ENCODE measurements around the gene SPARCL1. TPM values are rescaled to one million over a fixed set of nuclear protein-coding genes. Genes with fewer than 3 reads are reported as not detected.

Gene SPARCL1
- total RNA-seq, 4 donors from 2014 or later, result 1,025 to 1,777 (median 1,327) TPM

DNA sequence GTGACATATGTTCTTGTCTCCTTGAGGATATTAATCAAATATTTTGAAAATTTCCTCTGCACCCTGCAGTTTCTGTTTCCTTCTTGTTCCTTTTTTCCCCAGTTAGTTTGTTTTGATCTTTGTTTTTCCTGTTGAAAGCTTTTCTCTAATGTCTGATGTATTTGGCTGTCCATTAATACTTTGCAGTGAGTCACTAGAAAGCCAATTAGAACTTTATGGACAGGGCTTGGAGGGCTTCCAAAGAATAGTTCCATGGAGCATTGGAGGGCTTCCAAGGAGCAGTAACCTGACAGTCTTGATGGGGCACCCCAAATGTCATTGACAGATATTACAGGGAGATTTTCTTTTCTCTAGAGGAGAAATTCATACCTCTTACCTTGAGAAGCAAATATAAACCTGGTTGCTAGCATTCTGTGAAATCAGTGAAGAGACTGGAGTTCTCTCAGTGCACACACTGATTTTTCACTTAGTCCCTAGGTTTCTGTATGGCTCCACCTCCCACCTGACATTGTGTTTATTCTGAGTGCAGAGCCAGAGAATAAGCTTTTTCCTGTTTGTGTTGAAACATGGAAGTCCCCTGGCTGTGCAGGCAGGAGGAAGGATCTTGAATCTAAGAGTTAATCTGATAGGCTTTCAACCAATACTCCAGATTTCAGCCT is 26.5 kb downstream of the SPARCL1 start:
- H3K36me3 ChIP-seq, result no peaks in the 10 kb centered on the region
- no peaks in the 10 kb centered on the region for H3K27me3 ChIP-seq
- no peak for DNase-seq
- H3K4me1 ChIP-seq, result peaks cover 0 to 18% of the 10 kb centered on the region in 2 donors
- intact Hi-C loops (cut with DNase I; ENCODE audit: low total_unique reads), result no loop called here
- no peak for TF ChIP-seq POLR2A (IDR thresholded peaks at IDR 0.05)
- TF ChIP-seq, protein P1, sequence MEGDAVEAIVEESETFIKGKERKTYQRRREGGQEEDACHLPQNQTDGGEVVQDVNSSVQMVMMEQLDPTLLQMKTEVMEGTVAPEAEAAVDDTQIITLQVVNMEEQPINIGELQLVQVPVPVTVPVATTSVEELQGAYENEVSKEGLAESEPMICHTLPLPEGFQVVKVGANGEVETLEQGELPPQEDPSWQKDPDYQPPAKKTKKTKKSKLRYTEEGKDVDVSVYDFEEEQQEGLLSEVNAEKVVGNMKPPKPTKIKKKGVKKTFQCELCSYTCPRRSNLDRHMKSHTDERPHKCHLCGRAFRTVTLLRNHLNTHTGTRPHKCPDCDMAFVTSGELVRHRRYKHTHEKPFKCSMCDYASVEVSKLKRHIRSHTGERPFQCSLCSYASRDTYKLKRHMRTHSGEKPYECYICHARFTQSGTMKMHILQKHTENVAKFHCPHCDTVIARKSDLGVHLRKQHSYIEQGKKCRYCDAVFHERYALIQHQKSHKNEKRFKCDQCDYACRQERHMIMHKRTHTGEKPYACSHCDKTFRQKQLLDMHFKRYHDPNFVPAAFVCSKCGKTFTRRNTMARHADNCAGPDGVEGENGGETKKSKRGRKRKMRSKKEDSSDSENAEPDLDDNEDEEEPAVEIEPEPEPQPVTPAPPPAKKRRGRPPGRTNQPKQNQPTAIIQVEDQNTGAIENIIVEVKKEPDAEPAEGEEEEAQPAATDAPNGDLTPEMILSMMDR (IDR thresholded peaks at IDR 0.05), result no peak
- H3K27ac ChIP-seq, result peak overlapping the region; percentile 84 to 99
- no peak overlapping the region for H3K4me3 ChIP-seq
- no peaks in the 10 kb centered on the region for H3K9me3 ChIP-seq

- Histone ChIP-seq H3K4me1 (peaks cover 0 to 16% of the 10 kb centered on the region in 2 donors), H3K4me3 (no peak overlapping the region), H3K9me3 (no peaks in the 10 kb centered on the region), H3K27me3 (no peaks in the 10 kb centered on the region), H3K36me3 (no peaks in the 10 kb centered on the region), H3K27ac (peak overlapping the region; percentile 84 to 99)
- TF ChIP-seq POLR2A (IDR thresholded peaks at IDR 0.05), result no peak
- TF ChIP-seq, protein P1 (IDR thresholded peaks at IDR 0.05), result no peak
- intact Hi-C loops (cut with DNase I; ENCODE audit: low total_unique reads), result no loop called here
- DNase-seq, result no peak
Observed at GRCh38 chr4:87500092-87500462, 29.1 kb downstream of the SPARCL1 start.

DNA sequence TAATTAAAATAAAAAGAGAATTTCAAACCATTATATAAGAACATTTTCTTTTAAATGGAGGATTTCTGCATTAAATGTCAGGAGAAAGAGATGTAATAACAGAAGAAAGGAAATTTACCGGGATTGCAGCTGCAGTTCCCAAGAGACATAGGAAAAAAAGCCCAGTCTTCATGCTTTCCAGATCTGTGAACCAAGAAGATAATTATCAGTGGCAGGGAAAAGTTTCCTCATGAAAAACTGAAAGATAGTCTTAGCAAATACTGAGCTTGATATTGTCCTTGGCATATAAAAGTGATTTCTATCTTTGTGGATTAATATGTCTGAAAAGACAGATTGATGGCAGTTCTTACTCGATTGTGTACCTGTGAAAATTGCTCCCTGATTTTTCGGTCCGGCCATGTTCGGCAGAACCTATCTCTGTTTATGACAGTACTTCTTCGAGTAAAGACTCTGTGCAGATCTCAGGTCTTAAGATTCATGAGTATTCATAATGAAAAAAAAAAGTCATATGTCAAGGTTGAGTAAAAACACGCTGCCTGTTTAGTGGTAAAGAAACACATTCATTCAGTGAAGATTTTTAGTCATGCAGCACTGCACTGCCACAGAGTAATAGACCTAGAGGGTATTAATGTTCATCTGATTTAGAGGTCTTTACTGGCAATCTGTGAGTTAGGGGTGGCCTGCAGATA is 29.6 kb downstream of the SPARCL1 start:
- Histone ChIP-seq H3K36me3 (no peaks in the 10 kb centered on the region), H3K4me3 (no peak overlapping the region), H3K9me3 (no peaks in the 10 kb centered on the region), H3K4me1 (peaks cover 0 to 16% of the 10 kb centered on the region in 2 donors), H3K27ac (peak overlapping the region; percentile 84 to 99), H3K27me3 (no peaks in the 10 kb centered on the region)
- intact Hi-C loops (cut with DNase I; ENCODE audit: low total_unique reads), result no loop called here
- TF ChIP-seq, protein P1 (IDR thresholded peaks at IDR 0.05), result no peak
- TF ChIP-seq POLR2A (IDR thresholded peaks at IDR 0.05), result no peak
- DNase-seq, result no peak

GRCh38 chr4:87498446-87498900 is 30.7 kb downstream of the SPARCL1 start:
- H3K27ac ChIP-seq, result peak overlapping the region; percentile 84 to 99

More at GRCh38 chr4:87498446-87498900, 30.7 kb downstream of the SPARCL1 start:
- H3K36me3 ChIP-seq, result no peaks in the 10 kb centered on the region
- TF ChIP-seq POLR2A (IDR thresholded peaks at IDR 0.05), result no peak
- TF ChIP-seq, protein P1 (IDR thresholded peaks at IDR 0.05), result peak in 1 of 4 experiments; percentile 4
- H3K4me1 ChIP-seq, result peaks cover 0 to 16% of the 10 kb centered on the region in 2 donors
- DNase-seq, result no peak
- H3K4me3 ChIP-seq, result peak overlapping the region in 1 of 2 donors; percentile 20
- no peaks in the 10 kb centered on the region for H3K9me3 ChIP-seq
- H3K27me3 ChIP-seq, result no peaks in the 10 kb centered on the region
- intact Hi-C loops (cut with DNase I; ENCODE audit: low total_unique reads), result no loop called here
